Testis (tissue), 3 donors: ENCODE measurements around the gene PCDHA1. TPM values are rescaled to one million over a fixed set of nuclear protein-coding genes. Genes with fewer than 3 reads are reported as not detected.
"Not testable (repeated sequence)": the region's sequence is repeated elsewhere in the genome, so short reads cannot be mapped to it uniquely, and the experiment has no call there.

Experiments used
- DNase-seq: peaks from one replicate; pipeline ENCODE4 v3.0.0-alpha.2; 2019
- H3K27ac ChIP-seq, 2 donors: fragments of 200-600 bp; sonication (generic); one replicate each; pipeline ENCODE4 v1.5.1; 2019
- H3K27me3 ChIP-seq: fragments of 200-600 bp; sonication (generic); one replicate; pipeline ENCODE4 v1.5.1; 2019
- H3K36me3 ChIP-seq: fragments of 200-600 bp; sonication (generic); one replicate; pipeline ENCODE4 v1.5.1; 2017; ENCODE audit warnings: low read depth; ENCODE audit errors: missing control alignments
- H3K4me1 ChIP-seq: fragments of 200-600 bp; sonication (generic); one replicate; pipeline ENCODE4 v1.5.1; 2019
- H3K4me3 ChIP-seq, 2 donors: fragments of 200-600 bp; sonication (generic); one replicate each; pipeline ENCODE4 v1.5.1; 2017 to 2019
- H3K9me3 ChIP-seq: fragments of 200-600 bp; sonication (generic); one replicate; pipeline ENCODE4 v1.5.1; 2017
- POLR2A ChIP-seq: fragments of 450-650 bp; IDR thresholded peaks from one replicate; pipeline ENCODE4 v1.6.1; 2017; ENCODE audit warnings: antibody characterized with exemption, mild to moderate bottlenecking, moderate library complexity
- WGBS, 2 donors: methylation state at CpG; one replicate each; pipeline ENCODE4 v1.1.5; 2018; 5-methylcytosine and 5-hydroxymethylcytosine counted together
- intact Hi-C: fragments of 100-400 bp; cut with DNase I; formaldehyde crosslinking; loops from one replicate; pipeline ENCODE4 v1.15.1; 2023; ENCODE audit warnings: low total_unique reads
- polyA plus RNA-seq: library from polyadenylated mRNA; stranded (reverse); fragments of 350-450 nt; fragmentation: Illumina TruSeq; extraction: RNeasy Lipid Tissue Mini Kit (QIAGEN cat#74804); gene quantifications from one replicate; pipeline ENCODE4 v1.2.3, GENCODE V29; 2014; ENCODE audit warnings: low read depth, low replicate concordance; ENCODE audit not compliant: insufficient read depth
- total RNA-seq, 2 donors: library from RNA; depleted of rRNA; stranded (reverse); fragments of >200 nt; gene quantifications; one replicate each; pipeline ENCODE4 v1.2.3, GENCODE V29; 2016
- TF ChIP-seq, protein P1 (sequence below), 3 experiments: fragments of 450-650 bp in 2 of 3; fragments of 200-600 bp in 1 of 3; sonication (generic) in 1 of 3; IDR thresholded peaks; one replicate each; pipeline ENCODE4 v1.5.1; 2016 to 2019; ENCODE audit warnings: antibody characterized with exemption in 3 of 3, mild to moderate bottlenecking in 2 of 3, moderate library complexity in 1 of 3

Gene PCDHA1
- total and polyA plus RNA-seq, 3 donors from 2014 or later = 1.7 to 2.6 (median 1.8) TPM

- intact Hi-C loops = no loop called here
- Histone ChIP-seq H3K4me3 (peak within 1 kb of the TSS; percentile 6 to 33), H3K27me3 (no peaks in the 10 kb centered on the region), H3K27ac (no peak within 1 kb of the TSS), H3K9me3 (no peaks in the 10 kb centered on the region), H3K4me1 (no peaks in the 10 kb centered on the region), H3K36me3 (no peaks in the 10 kb centered on the region)
- WGBS, 2 donors = 12 to 18% methylated on average over 19 to 27 of the region's 27 CpGs
- TF ChIP-seq, protein P1, sequence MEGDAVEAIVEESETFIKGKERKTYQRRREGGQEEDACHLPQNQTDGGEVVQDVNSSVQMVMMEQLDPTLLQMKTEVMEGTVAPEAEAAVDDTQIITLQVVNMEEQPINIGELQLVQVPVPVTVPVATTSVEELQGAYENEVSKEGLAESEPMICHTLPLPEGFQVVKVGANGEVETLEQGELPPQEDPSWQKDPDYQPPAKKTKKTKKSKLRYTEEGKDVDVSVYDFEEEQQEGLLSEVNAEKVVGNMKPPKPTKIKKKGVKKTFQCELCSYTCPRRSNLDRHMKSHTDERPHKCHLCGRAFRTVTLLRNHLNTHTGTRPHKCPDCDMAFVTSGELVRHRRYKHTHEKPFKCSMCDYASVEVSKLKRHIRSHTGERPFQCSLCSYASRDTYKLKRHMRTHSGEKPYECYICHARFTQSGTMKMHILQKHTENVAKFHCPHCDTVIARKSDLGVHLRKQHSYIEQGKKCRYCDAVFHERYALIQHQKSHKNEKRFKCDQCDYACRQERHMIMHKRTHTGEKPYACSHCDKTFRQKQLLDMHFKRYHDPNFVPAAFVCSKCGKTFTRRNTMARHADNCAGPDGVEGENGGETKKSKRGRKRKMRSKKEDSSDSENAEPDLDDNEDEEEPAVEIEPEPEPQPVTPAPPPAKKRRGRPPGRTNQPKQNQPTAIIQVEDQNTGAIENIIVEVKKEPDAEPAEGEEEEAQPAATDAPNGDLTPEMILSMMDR (IDR thresholded peaks at IDR 0.05) = peak in 2 of 3 experiments; percentile 5 to 13
- no peak for TF ChIP-seq POLR2A
- no peak for DNase-seq
Observed at GRCh38 chr5:140827704-140828361, 41.9 kb downstream of the PCDHA1 start, which contains the start of gene PCDHA6. Gene PCDHA6 (plus strand): TSS chr5:140827960. CDS start chr5:140828092, 132 bp downstream.

DNA sequence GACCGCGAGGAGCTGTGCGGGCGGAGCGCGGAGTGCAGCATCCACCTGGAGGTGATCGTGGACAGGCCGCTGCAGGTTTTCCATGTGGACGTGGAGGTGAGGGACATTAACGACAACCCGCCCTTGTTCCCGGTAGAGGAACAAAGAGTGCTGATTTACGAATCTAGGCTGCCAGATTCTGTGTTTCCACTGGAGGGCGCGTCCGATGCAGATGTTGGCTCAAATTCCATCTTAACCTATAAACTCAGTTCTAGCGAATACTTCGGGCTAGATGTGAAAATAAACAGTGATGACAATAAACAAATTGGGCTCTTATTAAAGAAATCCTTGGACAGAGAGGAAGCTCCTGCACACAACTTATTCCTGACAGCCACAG, 42.4 kb downstream of the PCDHA1 start:
- DNase-seq = no peak
- Histone ChIP-seq H3K36me3 (no peaks in the 10 kb centered on the region), H3K9me3 (no peaks in the 10 kb centered on the region), H3K27ac (no peak overlapping the region), H3K27me3 (no peaks in the 10 kb centered on the region), H3K4me1 (no peaks in the 10 kb centered on the region), H3K4me3 (peak overlapping the region in 1 of 2 donors; percentile 33)
- intact Hi-C loops = no loop called here
- TF ChIP-seq, protein P1 (IDR thresholded peaks at IDR 0.05) = no peak
- TF ChIP-seq POLR2A = no peak
- WGBS, 2 donors = 9 to 11% methylated on average over 17 to 18 of the region's 18 CpGs

DNA sequence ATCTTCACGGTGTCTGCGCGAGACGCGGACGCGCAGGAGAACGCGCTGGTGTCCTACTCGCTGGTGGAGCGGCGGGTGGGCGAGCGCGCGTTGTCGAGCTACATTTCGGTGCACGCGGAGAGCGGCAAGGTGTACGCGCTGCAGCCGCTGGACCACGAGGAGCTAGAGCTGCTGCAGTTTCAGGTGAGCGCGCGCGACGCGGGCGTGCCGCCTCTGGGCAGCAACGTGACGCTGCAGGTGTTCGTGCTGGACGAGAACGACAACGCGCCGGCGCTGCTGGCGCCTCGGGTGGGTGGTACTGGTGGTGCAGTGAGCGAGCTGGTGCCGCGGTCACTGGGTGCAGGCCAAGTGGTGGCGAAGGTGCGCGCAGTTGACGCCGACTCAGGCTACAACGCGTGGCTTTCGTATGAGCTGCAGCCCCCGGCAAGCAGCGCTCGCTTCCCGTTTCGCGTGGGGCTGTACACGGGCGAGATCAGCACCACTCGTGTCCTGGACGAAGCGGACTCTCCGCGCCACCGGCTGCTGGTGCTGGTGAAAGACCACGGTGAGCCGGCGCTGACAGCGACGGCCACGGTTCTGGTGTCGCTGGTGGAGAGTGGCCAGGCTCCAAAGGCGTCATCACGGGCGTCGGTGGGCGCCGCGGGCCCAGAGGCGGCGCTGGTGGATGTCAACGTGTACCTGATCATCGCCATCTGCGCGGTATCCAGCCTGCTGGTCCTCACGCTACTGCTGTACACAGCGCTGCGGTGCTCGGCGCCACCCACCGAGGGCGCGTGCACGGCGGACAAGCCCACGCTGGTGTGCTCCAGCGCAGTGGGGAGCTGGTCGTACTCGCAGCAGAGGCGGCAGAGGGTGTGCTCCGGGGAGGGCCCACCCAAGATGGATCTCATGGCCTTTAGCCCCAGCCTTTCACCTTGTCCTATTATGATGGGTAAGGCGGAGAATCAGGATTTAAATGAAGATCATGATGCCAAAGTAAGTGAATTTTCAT, 43.9 kb downstream of the PCDHA1 start:
- H3K36me3 ChIP-seq, H3K9me3 ChIP-seq, H3K27ac ChIP-seq, H3K4me3 ChIP-seq, H3K4me1 ChIP-seq, intact Hi-C loops, H3K27me3 ChIP-seq, DNase-seq: not testable (repeated sequence)
- WGBS, 2 donors = 24 to 33% methylated on average over 23 to 98 of the region's 106 CpGs

GRCh38 chr5:140833993-140834392, 48.1 kb downstream of the PCDHA1 start, which contains the start of gene PCDHA7:
Gene PCDHA7 (plus strand): TSS chr5:140834269. CDS start chr5:140834384, 115 bp downstream.
- intact Hi-C loops = no loop called here
- H3K27ac ChIP-seq = no peak within 1 kb of the TSS
- H3K4me1 ChIP-seq = no peaks in the 10 kb centered on the region
- H3K9me3 ChIP-seq = no peaks in the 10 kb centered on the region
- no peaks in the 10 kb centered on the region for H3K36me3 ChIP-seq
- DNase-seq = no peak
- no peak within 1 kb of the TSS for H3K4me3 ChIP-seq
- TF ChIP-seq, protein P1 (IDR thresholded peaks at IDR 0.05) = peak in 1 of 3 experiments; percentile 5
- TF ChIP-seq POLR2A = no peak
- no peaks in the 10 kb centered on the region for H3K27me3 ChIP-seq
- WGBS, 2 donors = 2 to 9% methylated on average over 8 of the region's 8 CpGs

DNA sequence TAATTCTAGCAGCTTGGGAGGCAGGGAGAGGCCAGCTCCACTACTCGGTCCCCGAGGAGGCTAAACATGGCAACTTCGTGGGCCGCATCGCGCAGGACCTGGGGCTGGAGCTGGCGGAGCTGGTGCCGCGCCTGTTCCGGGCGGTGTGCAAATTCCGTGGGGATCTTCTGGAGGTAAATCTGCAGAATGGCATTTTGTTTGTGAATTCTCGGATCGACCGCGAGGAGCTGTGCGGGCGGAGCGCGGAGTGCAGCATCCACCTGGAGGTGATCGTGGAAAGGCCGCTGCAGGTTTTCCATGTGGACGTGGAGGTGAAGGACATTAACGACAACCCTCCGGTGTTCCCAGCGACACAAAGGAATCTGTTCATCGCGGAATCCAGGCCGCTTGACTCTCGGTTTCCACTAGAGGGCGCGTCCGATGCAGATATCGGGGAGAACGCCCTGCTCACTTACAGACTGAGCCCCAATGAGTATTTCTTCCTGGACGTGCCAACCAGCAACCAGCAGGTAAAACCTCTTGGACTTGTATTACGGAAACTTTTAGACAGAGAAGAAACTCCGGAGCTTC, 48.6 kb downstream of the PCDHA1 start:
- DNase-seq, H3K4me3 ChIP-seq, H3K27me3 ChIP-seq, H3K9me3 ChIP-seq, H3K27ac ChIP-seq, intact Hi-C loops, H3K36me3 ChIP-seq, H3K4me1 ChIP-seq: not testable (repeated sequence)
- 10 to 18% methylated on average over 26 of the region's 38 CpGs for WGBS, 2 donors
